Fibroblast of lung (primary cell): ENCODE measurements around the gene SPIRE1. TPM values are rescaled to one million over a fixed set of nuclear protein-coding genes. Genes with fewer than 3 reads are reported as not detected.

Source experiments
- DNase-seq, 2 donors: peaks; one replicate each; pipeline versions ENCODE4 v3.0.0 to v3.0.0-alpha.2; 2010; ENCODE audit warnings: low read depth in 2 of 2
- H2AFZ ChIP-seq: 2 replicates; pipeline ENCODE4 v1.5.1; 2012; ENCODE audit warnings: low read length, control low read depth, inconsistent platforms
- H3K27ac ChIP-seq: 2 replicates; pipeline ENCODE4 v1.5.1; 2011; ENCODE audit warnings: low read length, control low read depth; ENCODE audit not compliant: insufficient read depth
- H3K27me3 ChIP-seq: 2 replicates; pipeline ENCODE4 v1.5.1; 2011; ENCODE audit warnings: mild to moderate bottlenecking, low read length; ENCODE audit not compliant: control insufficient read depth, insufficient read depth
- H3K36me3 ChIP-seq: 2 replicates; pipeline ENCODE4 v1.5.1; 2011; ENCODE audit warnings: low read length; ENCODE audit not compliant: control insufficient read depth, insufficient read depth
- H3K4me1 ChIP-seq: 2 replicates; pipeline ENCODE4 v1.5.1; 2011; ENCODE audit warnings: low read length; ENCODE audit not compliant: control insufficient read depth, insufficient read depth; ENCODE audit errors: extremely low read depth
- H3K4me2 ChIP-seq: 2 replicates; pipeline ENCODE4 v1.5.1; 2011; ENCODE audit warnings: low read length, control low read depth; ENCODE audit not compliant: insufficient read depth; ENCODE audit errors: extremely low read depth
- H3K4me3 ChIP-seq, 4 experiments: fragments of 200-600 bp in 1 of 4; sonication (generic) in 1 of 4; replicated peaks in 1 of 4; 2 replicates each; pipeline ENCODE4 v1.5.1; 2011 to 2016; ENCODE audit warnings: low read length in 4 of 4, low read depth in 3 of 4, mild to moderate bottlenecking in 3 of 4, control low read depth in 2 of 4, inconsistent platforms in 1 of 4, mixed read lengths in 1 of 4; ENCODE audit not compliant: insufficient read depth in 1 of 4; ENCODE audit errors: control extremely low read depth in 1 of 4
- H3K79me2 ChIP-seq: 2 replicates; pipeline ENCODE4 v1.5.1; 2012; ENCODE audit warnings: mild to moderate bottlenecking, low read length, inconsistent platforms; ENCODE audit not compliant: control insufficient read depth, insufficient read depth
- H3K9ac ChIP-seq: 2 replicates; pipeline ENCODE4 v1.5.1; 2011; ENCODE audit warnings: mild to moderate bottlenecking, low read length, control low read depth; ENCODE audit not compliant: insufficient read depth
- H3K9me3 ChIP-seq: 2 replicates; pipeline ENCODE4 v1.5.1; 2012; ENCODE audit warnings: low read depth, low read length; ENCODE audit not compliant: control insufficient read depth, insufficient read depth
- H4K20me1 ChIP-seq: 2 replicates; pipeline ENCODE4 v1.5.1; 2011; ENCODE audit warnings: low read length; ENCODE audit not compliant: control insufficient read depth, insufficient read depth; ENCODE audit errors: extremely low read depth
- CTCF ChIP-seq, 2 donors: IDR thresholded peaks in 1 of 2; conservative IDR thresholded peaks in 1 of 2; 1 replicate in 1 of 2; 2 replicates in 1 of 2; pipeline ENCODE4 v1.5.1; 2011 to 2012; ENCODE audit warnings: low read length in 2 of 2, control low read depth in 1 of 2, inconsistent platforms in 1 of 2, low read depth in 1 of 2, mild to moderate bottlenecking in 1 of 2
- EZH2 ChIP-seq: IDR thresholded peaks from 2 replicates; pipeline ENCODE4 v1.5.1; 2012; ENCODE audit warnings: low read length, control low read depth, mild to moderate bottlenecking; ENCODE audit errors: missing control alignments
- polyA plus RNA-seq, 2 donors: library from polyadenylated mRNA; depleted of rRNA in 1 of 2; stranded (reverse) in 1 of 2; unstranded in 1 of 2; fragments of >200 nt; gene quantifications; 2 replicates each; pipeline ENCODE4 v1.2.1, GENCODE V29; 2011 to 2012; ENCODE audit warnings: missing spikeins in 1 of 2
- total RNA-seq: library from RNA; depleted of rRNA; stranded (reverse); fragments of >200 nt; gene quantifications from 2 replicates; pipeline ENCODE4 v1.2.1, GENCODE V29; 2014

SPIRE1 gene
- total and polyA plus RNA-seq, 2 donors (not counting 1 experiment from before 2014, with no cell fraction given) = 19.0 to 31.0 TPM

- no peaks in the 10 kb centered on the region for H4K20me1 ChIP-seq
- no peaks in the 10 kb centered on the region for H3K9me3 ChIP-seq
- peak in 1 of 2 donors; percentile 10 for DNase-seq
- H3K9ac ChIP-seq = no peak overlapping the region
- peaks cover 4% of the 10 kb centered on the region for H3K4me1 ChIP-seq
- no peak overlapping the region for H3K27ac ChIP-seq
- H3K4me2 ChIP-seq = no peak overlapping the region
- no peak overlapping the region for H3K4me3 ChIP-seq
- no peak overlapping the region for H2AFZ ChIP-seq
- H3K27me3 ChIP-seq = no peaks in the 10 kb centered on the region
- no peaks in the 10 kb centered on the region for H3K36me3 ChIP-seq
- TF ChIP-seq EZH2 = no peak
- no peak for TF ChIP-seq CTCF (conservative IDR thresholded peaks at IDR 0.05 in 1 of 2, IDR thresholded peaks at IDR 0.05 in 1 of 2; ENCODE audit: low read depth in 1 of 2, low read length in 2 of 2)
- H3K79me2 ChIP-seq = peaks cover 16% of the 10 kb centered on the region
These were observed 20.5 kb downstream of the SPIRE1 start for GRCh38 chr18:12637393-12637792.

GRCh38 chr18:12631831-12632477 lies 26.0 kb downstream of the SPIRE1 start:
- TF ChIP-seq EZH2 = no peak
- no peak for TF ChIP-seq CTCF (conservative IDR thresholded peaks at IDR 0.05 in 1 of 2, IDR thresholded peaks at IDR 0.05 in 1 of 2; ENCODE audit: low read depth in 1 of 2, low read length in 2 of 2)
- H4K20me1 ChIP-seq = no peaks in the 10 kb centered on the region
- no peak for DNase-seq
- no peak overlapping the region for H3K27ac ChIP-seq
- H3K79me2 ChIP-seq = peaks cover 6% of the 10 kb centered on the region
- H3K27me3 ChIP-seq = no peaks in the 10 kb centered on the region
- H3K9ac ChIP-seq = no peak overlapping the region
- no peaks in the 10 kb centered on the region for H3K9me3 ChIP-seq
- peaks cover 5% of the 10 kb centered on the region for H3K4me1 ChIP-seq
- no peak overlapping the region for H2AFZ ChIP-seq
- no peaks in the 10 kb centered on the region for H3K36me3 ChIP-seq
- H3K4me2 ChIP-seq = no peak overlapping the region
- H3K4me3 ChIP-seq = no peak overlapping the region

GRCh38 chr18:12630136-12630535 lies 27.8 kb downstream of the SPIRE1 start:
- Histone ChIP-seq H3K9ac (no peak overlapping the region), H3K27me3 (no peaks in the 10 kb centered on the region), H4K20me1 (no peaks in the 10 kb centered on the region), H2AFZ (no peak overlapping the region), H3K9me3 (no peaks in the 10 kb centered on the region), H3K27ac (no peak overlapping the region), H3K4me2 (no peak overlapping the region), H3K4me3 (no peak overlapping the region), H3K79me2 (no peaks in the 10 kb centered on the region), H3K36me3 (no peaks in the 10 kb centered on the region), H3K4me1 (peaks cover 5% of the 10 kb centered on the region)
- TF ChIP-seq EZH2 (no peak), CTCF (conservative IDR thresholded peaks at IDR 0.05 in 1 of 2, IDR thresholded peaks at IDR 0.05 in 1 of 2; ENCODE audit: low read depth in 1 of 2, low read length in 2 of 2) (no peak)
- peak; percentile 60 to 61 for DNase-seq
